Endothelial cell of umbilical vein (primary cell): Measurements from ENCODE around the gene ACTL10.

Source experiments
- CTCF ChIP-seq, 2 donors: IDR thresholded peaks; 1 replicate in 1 of 2; 2 replicates in 1 of 2; pipeline ENCODE4 v1.5.1; 2011; ENCODE audit warnings: low read length in 2 of 2, mild to moderate bottlenecking in 2 of 2, moderate library complexity in 2 of 2, control low read depth in 1 of 2, inconsistent platforms in 1 of 2, low read depth in 1 of 2; ENCODE audit not compliant: insufficient read depth in 1 of 2; ENCODE audit errors: extremely low read depth in 1 of 2
- EZH2 ChIP-seq: IDR thresholded peaks from 2 replicates; pipeline ENCODE4 v1.6.1; 2012; ENCODE audit warnings: borderline replicate concordance, low read depth, mild to moderate bottlenecking, moderate library complexity, low read length, inconsistent platforms; ENCODE audit not compliant: severe bottlenecking
- FOS ChIP-seq: IDR thresholded peaks from 2 replicates; pipeline ENCODE4 v1.6.1; 2011; ENCODE audit warnings: mild to moderate bottlenecking, low read length, moderate library complexity, borderline replicate concordance; ENCODE audit not compliant: insufficient read depth
- GATA2 ChIP-seq: IDR thresholded peaks from 2 replicates; pipeline ENCODE4 v1.7.0; 2011; ENCODE audit warnings: low read depth, mild to moderate bottlenecking, moderate library complexity, mixed read lengths, low read length; ENCODE audit not compliant: insufficient read length, insufficient read depth
- POLR2A ChIP-seq: IDR thresholded peaks from 2 replicates; pipeline ENCODE4 v1.6.1; 2012; ENCODE audit warnings: low read depth, mild to moderate bottlenecking, control low read depth, low read length
- POLR2AphosphoS5 ChIP-seq: IDR thresholded peaks from 2 replicates; pipeline ENCODE4 v1.6.1; 2012; ENCODE audit warnings: low read depth, mild to moderate bottlenecking, control low read depth, low read length, moderate library complexity; ENCODE audit not compliant: insufficient read depth

GRCh38 chr20:33648396-33649004 is 18.2 kb upstream of the ACTL10 start:
- TF ChIP-seq POLR2A = no peak
- no peak for TF ChIP-seq CTCF (IDR thresholded peaks at IDR 0.05; ENCODE audit: extremely low read depth in 1 of 2, insufficient read depth in 1 of 2, low read depth in 1 of 2, low read length in 2 of 2)
- no peak for TF ChIP-seq EZH2
- TF ChIP-seq POLR2AphosphoS5 = no peak
- no peak for TF ChIP-seq FOS
- no peak for TF ChIP-seq GATA2
